CD4-positive, CD25-positive, alpha-beta regulatory T cell (primary cell): Measurements from ENCODE around the gene LBHD1. TPM values are rescaled to one million over a fixed set of nuclear protein-coding genes. Genes with fewer than 3 reads are reported as not detected.

Source experiments
- ATAC-seq, 2 donors: fragments of 150-1000 bp; cut with Tn5 transposase; one replicate each; pipeline ENCODE4 v1.10.0; 2021; ENCODE audit warnings: low read depth in 2 of 2, moderate number of reproducible peaks in 2 of 2, moderate library complexity in 1 of 2
- DNase-seq, 3 donors: peaks; one replicate each; pipeline versions ENCODE4 v3.0.0 to v3.0.0-alpha.2; 2012 to 2022; ENCODE audit warnings: mixed read lengths in 1 of 3
- H3K27ac ChIP-seq: one replicate; pipeline ENCODE4 v1.7.0; 2013; ENCODE audit warnings: mild to moderate bottlenecking, low read length; ENCODE audit not compliant: insufficient read depth, poor library complexity, severe bottlenecking
- H3K27me3 ChIP-seq: one replicate; pipeline ENCODE4 v1.7.0; 2013; ENCODE audit warnings: low read length; ENCODE audit not compliant: control insufficient read depth, insufficient read depth
- H3K36me3 ChIP-seq: one replicate; pipeline ENCODE4 v1.7.0; 2013; ENCODE audit warnings: mild to moderate bottlenecking, low read length, moderate library complexity; ENCODE audit not compliant: control insufficient read depth, insufficient read depth
- H3K4me1 ChIP-seq: 2 replicates; pipeline ENCODE4 v1.7.0; 2013; ENCODE audit warnings: mild to moderate bottlenecking, low read length; ENCODE audit not compliant: insufficient read depth, control insufficient read depth, poor library complexity, severe bottlenecking
- H3K4me3 ChIP-seq: one replicate; pipeline ENCODE4 v1.7.0; 2013; ENCODE audit warnings: low read depth, mild to moderate bottlenecking, low read length, moderate library complexity
- H3K9me3 ChIP-seq, 2 experiments: 1 replicate in 1 of 2; 2 replicates in 1 of 2; pipeline ENCODE4 v1.7.0; 2013; ENCODE audit warnings: low read length in 2 of 2, mild to moderate bottlenecking in 1 of 2, moderate library complexity in 1 of 2; ENCODE audit not compliant: control insufficient read depth in 2 of 2
- H3K27ac Mint-ChIP-seq, 3 donors: one replicate each; pipeline ENCODE4 v1.8.0; 2020 to 2022; ENCODE audit warnings: mild to moderate bottlenecking in 3 of 3, mixed read lengths in 3 of 3, moderate library complexity in 2 of 3
- H3K27me3 Mint-ChIP-seq: one replicate; pipeline ENCODE4 v1.8.0; 2022; ENCODE audit warnings: mild to moderate bottlenecking, mixed read lengths
- H3K36me3 Mint-ChIP-seq: one replicate; pipeline ENCODE4 v1.8.0; 2020; ENCODE audit warnings: mixed read lengths
- H3K4me1 Mint-ChIP-seq, 4 donors: one replicate each; pipeline ENCODE4 v1.8.0; 2020 to 2022; ENCODE audit warnings: mixed read lengths in 4 of 4, mild to moderate bottlenecking in 1 of 4
- H3K4me3 Mint-ChIP-seq, 4 donors: one replicate each; pipeline ENCODE4 v1.8.0; 2020 to 2022; ENCODE audit warnings: mild to moderate bottlenecking in 4 of 4, mixed read lengths in 4 of 4, moderate library complexity in 3 of 4
- H3K9me3 Mint-ChIP-seq, 7 donors: one replicate each; pipeline ENCODE4 v1.8.0; 2020 to 2022; ENCODE audit warnings: mixed read lengths in 7 of 7, mild to moderate bottlenecking in 3 of 7, moderate library complexity in 2 of 7
- polyA plus RNA-seq, 4 donors: library from polyadenylated mRNA; unstranded; fragments of 300-500 nt; fragmentation: Illumina TruSeq; gene quantifications; one replicate each; pipeline ENCODE4 v1.2.3, GENCODE V29; 2021
- total RNA-seq: library from RNA; stranded (reverse); gene quantifications from one replicate; pipeline ENCODE4 v1.2.3, GENCODE V29; 2022

LBHD1 gene
- total and polyA plus RNA-seq, 5 donors from 2014 or later: 1.8 to 9.9 (median 2.2) TPM

GRCh38 chr11:62712861-62713260 lies 40.8 kb upstream of the LBHD1 start:
- Mint-ChIP-seq H3K27me3 (no peaks in the 10 kb centered on the region), H3K4me3 (peak overlapping the region; percentile 4 to 70 (median 65)), H3K36me3 (peaks cover 26% of the 10 kb centered on the region), H3K4me1 (peaks cover 11 to 76% (median 40%) of the 10 kb centered on the region in 4 donors), H3K27ac (peak overlapping the region; percentile 82 to 87 (median 82)), H3K9me3 (peaks cover 0 to 1% (median 0%) of the 10 kb centered on the region in 7 donors)
- Histone ChIP-seq H3K36me3 (peaks cover 59% of the 10 kb centered on the region), H3K9me3 (no peaks in the 10 kb centered on the region), H3K4me1 (peaks cover 40% of the 10 kb centered on the region), H3K27ac (peak overlapping the region; percentile 50), H3K4me3 (peak overlapping the region; percentile 27), H3K27me3 (no peaks in the 10 kb centered on the region)
- ATAC-seq (no peak), DNase-seq (peak in 1 of 3 donors; percentile 74)

GRCh38 chr11:62712276-62712812 lies 40.3 kb upstream of the LBHD1 start:
- H3K27me3 Mint-ChIP-seq: no peaks in the 10 kb centered on the region
- H3K9me3 Mint-ChIP-seq: peaks cover 0 to 1% (median 0%) of the 10 kb centered on the region in 7 donors
- peak overlapping the region; percentile 50 for H3K27ac ChIP-seq
- H3K4me1 Mint-ChIP-seq: peaks cover 9 to 75% (median 38%) of the 10 kb centered on the region in 4 donors
- peaks cover 25% of the 10 kb centered on the region for H3K36me3 Mint-ChIP-seq
- no peaks in the 10 kb centered on the region for H3K27me3 ChIP-seq
- peak overlapping the region in 3 of 4 donors; percentile 8 to 70 (median 63) for H3K4me3 Mint-ChIP-seq
- H3K36me3 ChIP-seq: peaks cover 54% of the 10 kb centered on the region
- H3K4me3 ChIP-seq: peak overlapping the region; percentile 27
- ATAC-seq (no peak), DNase-seq (no peak)
- peak overlapping the region; percentile 82 to 87 (median 82) for H3K27ac Mint-ChIP-seq
- peaks cover 42% of the 10 kb centered on the region for H3K4me1 ChIP-seq
- H3K9me3 ChIP-seq: no peaks in the 10 kb centered on the region

GRCh38 chr11:62710001-62710345 lies 37.9 kb upstream of the LBHD1 start:
- no peak for ATAC-seq
- H3K4me3 Mint-ChIP-seq: peak overlapping the region; percentile 92 to 99 (median 95)
- peaks cover 30% of the 10 kb centered on the region for H3K36me3 ChIP-seq
- H3K9me3 ChIP-seq: no peaks in the 10 kb centered on the region
- peak overlapping the region; percentile 95 for H3K27ac ChIP-seq
- peaks cover 13% of the 10 kb centered on the region for H3K36me3 Mint-ChIP-seq
- peaks cover 9 to 80% (median 42%) of the 10 kb centered on the region in 4 donors for H3K4me1 Mint-ChIP-seq
- H3K4me1 ChIP-seq: peaks cover 56% of the 10 kb centered on the region
- no peaks in the 10 kb centered on the region for H3K27me3 Mint-ChIP-seq
- H3K4me3 ChIP-seq: peak overlapping the region; percentile 95
- H3K27me3 ChIP-seq: no peaks in the 10 kb centered on the region
- DNase-seq: no peak
- H3K9me3 Mint-ChIP-seq: no peaks in the 10 kb centered on the region
- peak overlapping the region; percentile 95 to 100 (median 99) for H3K27ac Mint-ChIP-seq

- Histone ChIP-seq H3K36me3 (peaks cover 25% of the 10 kb centered on the region), H3K27ac (peak overlapping the region; percentile 95), H3K4me3 (peak overlapping the region; percentile 95), H3K4me1 (peaks cover 56% of the 10 kb centered on the region), H3K9me3 (no peaks in the 10 kb centered on the region), H3K27me3 (no peaks in the 10 kb centered on the region)
- ATAC-seq (peak; percentile 79 to 81), DNase-seq (peak; percentile 96 to 99 (median 97))
- Mint-ChIP-seq H3K27ac (peak overlapping the region; percentile 95 to 100 (median 99)), H3K4me1 (peaks cover 9 to 77% (median 41%) of the 10 kb centered on the region in 4 donors), H3K36me3 (peaks cover 10% of the 10 kb centered on the region), H3K9me3 (no peaks in the 10 kb centered on the region), H3K4me3 (peak overlapping the region; percentile 92 to 99 (median 95)), H3K27me3 (no peaks in the 10 kb centered on the region)
Measured at GRCh38 chr11:62709247-62710000, 37.4 kb upstream of the LBHD1 start.

- peak overlapping the region; percentile 95 to 100 (median 99) for H3K27ac Mint-ChIP-seq
- peak overlapping the region; percentile 95 for H3K27ac ChIP-seq
- no peaks in the 10 kb centered on the region for H3K27me3 ChIP-seq
- peak overlapping the region; percentile 95 for H3K4me3 ChIP-seq
- H3K9me3 Mint-ChIP-seq: no peaks in the 10 kb centered on the region
- peaks cover 20% of the 10 kb centered on the region for H3K36me3 ChIP-seq
- H3K4me3 Mint-ChIP-seq: peak overlapping the region; percentile 92 to 99 (median 95)
- ATAC-seq: peak; percentile 9 to 16
- H3K27me3 Mint-ChIP-seq: no peaks in the 10 kb centered on the region
- H3K9me3 ChIP-seq: no peaks in the 10 kb centered on the region
- H3K4me1 ChIP-seq: peaks cover 56% of the 10 kb centered on the region
- H3K4me1 Mint-ChIP-seq: peaks cover 9 to 71% (median 37%) of the 10 kb centered on the region in 4 donors
- peaks cover 5% of the 10 kb centered on the region for H3K36me3 Mint-ChIP-seq
- peak in 2 of 3 donors; percentile 36 to 73 for DNase-seq
Measured at GRCh38 chr11:62708793-62709192, 36.7 kb upstream of the LBHD1 start.

GRCh38 chr11:62708392-62708791 lies 36.3 kb upstream of the LBHD1 start:
- peak overlapping the region; percentile 95 to 100 (median 99) for H3K27ac Mint-ChIP-seq
- H3K36me3 ChIP-seq: peaks cover 17% of the 10 kb centered on the region
- no peaks in the 10 kb centered on the region for H3K27me3 Mint-ChIP-seq
- H3K4me3 ChIP-seq: peak overlapping the region; percentile 95
- DNase-seq: no peak
- no peaks in the 10 kb centered on the region for H3K9me3 ChIP-seq
- H3K4me1 ChIP-seq: peaks cover 53% of the 10 kb centered on the region
- H3K9me3 Mint-ChIP-seq: no peaks in the 10 kb centered on the region
- H3K27me3 ChIP-seq: no peaks in the 10 kb centered on the region
- peaks cover 9 to 67% (median 35%) of the 10 kb centered on the region in 4 donors for H3K4me1 Mint-ChIP-seq
- H3K27ac ChIP-seq: peak overlapping the region; percentile 95
- H3K4me3 Mint-ChIP-seq: peak overlapping the region; percentile 83 to 99 (median 94)
- ATAC-seq: no peak
- H3K36me3 Mint-ChIP-seq: peaks cover 5% of the 10 kb centered on the region

- H3K27ac Mint-ChIP-seq: peak within 1 kb of the TSS; percentile 95 to 100 (median 99)
- H3K36me3 Mint-ChIP-seq: peaks cover 4% of the 10 kb centered on the region
- H3K4me1 Mint-ChIP-seq: peaks cover 0 to 57% (median 26%) of the 10 kb centered on the region in 4 donors
- no peaks in the 10 kb centered on the region for H3K9me3 Mint-ChIP-seq
- ATAC-seq (no peak), DNase-seq (no peak)
- peaks cover 43% of the 10 kb centered on the region for H3K4me1 ChIP-seq
- H3K36me3 ChIP-seq: peaks cover 9% of the 10 kb centered on the region
- no peaks in the 10 kb centered on the region for H3K9me3 ChIP-seq
- peak within 1 kb of the TSS; percentile 91 to 99 (median 92) for H3K4me3 Mint-ChIP-seq
- H3K27ac ChIP-seq: peak within 1 kb of the TSS; percentile 95
- H3K27me3 Mint-ChIP-seq: no peaks in the 10 kb centered on the region
- peak within 1 kb of the TSS; percentile 95 for H3K4me3 ChIP-seq
- no peaks in the 10 kb centered on the region for H3K27me3 ChIP-seq
Measured at GRCh38 chr11:62707277-62707861, 35.3 kb upstream of the LBHD1 start, which contains the start of the genes BSCL2 and GNG3. TSS of gene BSCL2 (minus strand) at chr11:62707424. CDS start at chr11:62707195, 229 bp downstream. TSS of gene GNG3 (plus strand) at chr11:62707676. CDS start at chr11:62708296, 620 bp downstream.
